NCI-H345 treated with DMSO at 0.1 percent for 48 hours (cell line): ENCODE results near the gene ABHD11.
"Not testable (repeated sequence)": the region's sequence is repeated elsewhere in the genome, so short reads cannot be mapped to it uniquely, and the experiment has no call there.

Experiments used
- DNase-seq: peaks from one replicate; lab custom pipeline; 2025; ENCODE audit not compliant: unreplicated experiment; lab: John Stamatoyannopoulos, UW

ABHD11 gene

GRCh38 chr7:73746378-73746777 is 7.8 kb upstream of the ABHD11 start:
- DNase-seq = no peak

- peak; percentile 93 for DNase-seq
These were observed 4.4 kb upstream of the ABHD11 start for GRCh38 chr7:73742753-73743641.

- no peak for DNase-seq
These were observed 3.7 kb upstream of the ABHD11 start for GRCh38 chr7:73742338-73742752.

GRCh38 chr7:73741600-73741999 is 3.0 kb upstream of the ABHD11 start:
- peak; percentile 40 for DNase-seq

GRCh38 chr7:73740771-73741170 is 2.2 kb upstream of the ABHD11 start:
- no peak for DNase-seq

- DNase-seq = no peak
These were observed 1.6 kb upstream of the ABHD11 start for GRCh38 chr7:73740212-73740611.

GRCh38 chr7:73739387-73739767 is 775 bp upstream of the ABHD11 start:
- DNase-seq = no peak

- peak; percentile 17 for DNase-seq
These were observed 386 bp downstream of the ABHD11 start for GRCh38 chr7:73738220-73738611.

GRCh38 chr7:73737491-73738219 is 947 bp downstream of the ABHD11 start:
- no peak for DNase-seq

GRCh38 chr7:73736885-73737284 is 1.7 kb downstream of the ABHD11 start:
- no peak for DNase-seq

- no peak for DNase-seq
These were observed 3.1 kb downstream of the ABHD11 start for GRCh38 chr7:73735528-73735905.

- DNase-seq = peak; percentile 82
These were observed 3.7 kb downstream of the ABHD11 start for GRCh38 chr7:73734619-73735527.

GRCh38 chr7:73732397-73732796 is 6.2 kb downstream of the ABHD11 start:
- no peak for DNase-seq

- DNase-seq = no peak
These were observed 8.1 kb downstream of the ABHD11 start for GRCh38 chr7:73730485-73730884.

- no peak for DNase-seq
These were observed 10.1 kb downstream of the ABHD11 start for GRCh38 chr7:73728551-73728950.

- no peak for DNase-seq
These were observed 10.7 kb downstream of the ABHD11 start for GRCh38 chr7:73727952-73728351.

- DNase-seq = no peak
These were observed 12.5 kb downstream of the ABHD11 start for GRCh38 chr7:73726083-73726466.

GRCh38 chr7:73723813-73724212 is 14.8 kb downstream of the ABHD11 start:
- no peak for DNase-seq

GRCh38 chr7:73722785-73723184 is 15.8 kb downstream of the ABHD11 start:
- no peak for DNase-seq

- DNase-seq = not testable (repeated sequence)
These were observed 16.4 kb downstream of the ABHD11 start for GRCh38 chr7:73722182-73722581.

GRCh38 chr7:73721377-73721817 is 17.2 kb downstream of the ABHD11 start:
- no peak for DNase-seq
